PC-3 (cell line): ENCODE data around the gene MRGPRX2. TPM values are rescaled to one million over a fixed set of nuclear protein-coding genes. Genes with fewer than 3 reads are reported as not detected.
A peak's percentile ranks its signal among the peaks of the same experiment; 100 is the strongest.

Source experiments
- ATAC-seq: fragments of 200-7000 bp; cut with Tn5 transposase; 2 replicates; pipeline ENCODE4 v1.9.1; 2020; ENCODE audit warnings: mild to moderate bottlenecking, moderate library complexity
- BruUV-seq: library from RNA; stranded (reverse); fragments of 400-500 nt; replicated peaks from 2 replicates; lab custom pipeline; 2021; lab: Mats Ljungman, UMichigan
- CTCF ChIA-PET: fragments of 300-600 bp; sonication (Branson Sonifier 250); formaldehyde crosslinking; loops from one replicate; lab custom pipeline; 2022; ENCODE audit warnings: antibody characterized with exemption; lab: Charles Lee
- POLR2A ChIA-PET: fragments of 300-600 bp; sonication (Branson Sonifier 250); formaldehyde crosslinking; loops from one replicate; lab custom pipeline; 2022; ENCODE audit warnings: antibody characterized with exemption; ENCODE audit not compliant: unreplicated experiment; lab: Charles Lee
- DNase-seq: peaks from one replicate; pipeline ENCODE4 v3.0.0-alpha.2; 2015
- H2AFZ ChIP-seq: fragments of 300-600 bp; sonication (generic); 2 replicates; pipeline ENCODE4 v1.6.0; 2016; ENCODE audit warnings: antibody characterized with exemption, low read length
- H3F3A ChIP-seq: fragments of 300-600 bp; sonication (generic); one replicate; pipeline ENCODE4 v1.6.0; 2017; ENCODE audit warnings: antibody characterized with exemption, low read length, control low read depth, mild to moderate bottlenecking; ENCODE audit not compliant: unreplicated experiment
- H3K27ac ChIP-seq: fragments of 300-600 bp; sonication (generic); 2 replicates; pipeline ENCODE4 v1.5.1; 2016; ENCODE audit warnings: mild to moderate bottlenecking, low read length
- H3K27me3 ChIP-seq: fragments of 300-600 bp; sonication (generic); 2 replicates; pipeline ENCODE4 v1.6.1; 2016; ENCODE audit warnings: low read length, mixed read lengths
- H3K36me3 ChIP-seq: fragments of 300-600 bp; sonication (generic); 2 replicates; pipeline ENCODE4 v1.6.1; 2016; ENCODE audit warnings: low read depth, mixed run types, low read length, mixed read lengths
- H3K4me1 ChIP-seq: fragments of 300-600 bp; sonication (generic); 2 replicates; pipeline ENCODE4 v1.5.1; 2016; ENCODE audit warnings: low read length; ENCODE audit not compliant: insufficient read depth
- H3K4me2 ChIP-seq: fragments of 300-600 bp; sonication (generic); 2 replicates; pipeline ENCODE4 v1.6.0; 2016; ENCODE audit warnings: low read length
- H3K4me3 ChIP-seq: fragments of 300-600 bp; sonication (generic); 2 replicates; pipeline ENCODE4 v1.5.1; 2016; ENCODE audit warnings: mild to moderate bottlenecking, low read length, mixed read lengths
- H3K79me2 ChIP-seq: fragments of 300-600 bp; sonication (generic); 2 replicates; pipeline ENCODE4 v1.6.1; 2017; ENCODE audit warnings: low read length, mixed read lengths
- H3K9ac ChIP-seq: fragments of 300-600 bp; sonication (generic); 2 replicates; pipeline ENCODE4 v1.6.0; 2016; ENCODE audit warnings: mild to moderate bottlenecking, low read length
- H3K9me2 ChIP-seq: fragments of 300-600 bp; sonication (generic); replicated peaks from 2 replicates; pipeline ENCODE4 v1.6.1; 2016; ENCODE audit warnings: mixed run types, low read length, mixed read lengths
- H3K9me3 ChIP-seq: fragments of 300-600 bp; sonication (generic); 2 replicates; pipeline ENCODE4 v1.6.1; 2016; ENCODE audit warnings: low read length, mixed read lengths
- H4K20me1 ChIP-seq: fragments of 300-600 bp; sonication (generic); 2 replicates; pipeline ENCODE4 v1.6.1; 2016; ENCODE audit warnings: low read length, mixed read lengths
- CTCF ChIP-seq: fragments of 300-600 bp; sonication (generic); conservative IDR thresholded peaks from 2 replicates; pipeline ENCODE4 v1.5.1; 2017; ENCODE audit warnings: antibody characterized with exemption, low read depth, mild to moderate bottlenecking, low read length
- EZH2 ChIP-seq: fragments of 300-600 bp; sonication (generic); IDR thresholded peaks from one replicate; pipeline ENCODE4 v1.6.1; 2017; ENCODE audit warnings: antibody characterized with exemption, mild to moderate bottlenecking, low read length; ENCODE audit not compliant: unreplicated experiment
- EZH2phosphoT487 ChIP-seq: fragments of 300-600 bp; sonication (generic); IDR thresholded peaks from 2 replicates; pipeline ENCODE4 v1.6.1; 2018; ENCODE audit warnings: mild to moderate bottlenecking, antibody characterized with exemption, low read length, borderline replicate concordance
- intact Hi-C: fragments of 100-400 bp; cut with micrococcal nuclease; formaldehyde crosslinking; loops from 2 replicates; pipeline ENCODE4 v1.9.0; 2023
- total RNA-seq: library from RNA; depleted of rRNA; stranded (reverse); fragments of >200 nt; gene quantifications from 2 replicates; pipeline ENCODE4 v1.2.3, GENCODE V29; 2014

Gene MRGPRX2
- total RNA-seq, 1 experiment from 2014 or later: not detected

GRCh38 chr11:19039409-19039808 is 21.1 kb downstream of the MRGPRX2 start:
- Histone ChIP-seq H2AFZ (no peak overlapping the region), H3K4me1 (no peaks in the 10 kb centered on the region), H3K4me3 (no peak overlapping the region), H3K36me3 (no peaks in the 10 kb centered on the region), H3K27me3 (peaks cover 11% of the 10 kb centered on the region; the same call in 1 of the 2 replicates), H3K4me2 (no peak overlapping the region), H3K79me2 (no peaks in the 10 kb centered on the region), H3K9ac (no peak overlapping the region), H3K9me3 (no peaks in the 10 kb centered on the region), H3K9me2 (no peaks in the 10 kb centered on the region), H4K20me1 (no peaks in the 10 kb centered on the region), H3F3A (no peaks in the 10 kb centered on the region), H3K27ac (no peak overlapping the region)
- no peak for DNase-seq
- CTCF ChIA-PET: no interaction called here
- BruUV-seq: no TSS peak
- TF ChIP-seq EZH2 (no peak), CTCF (no peak), EZH2phosphoT487 (no peak)
- POLR2A ChIA-PET: interaction anchor here (0.7 kb wide), 1 partner anchor 223 kb away, joined by 4 read pairs; no protein-coding TSS in a partner anchor
- intact Hi-C loops: no loop called here
- ATAC-seq: no peak

DNA sequence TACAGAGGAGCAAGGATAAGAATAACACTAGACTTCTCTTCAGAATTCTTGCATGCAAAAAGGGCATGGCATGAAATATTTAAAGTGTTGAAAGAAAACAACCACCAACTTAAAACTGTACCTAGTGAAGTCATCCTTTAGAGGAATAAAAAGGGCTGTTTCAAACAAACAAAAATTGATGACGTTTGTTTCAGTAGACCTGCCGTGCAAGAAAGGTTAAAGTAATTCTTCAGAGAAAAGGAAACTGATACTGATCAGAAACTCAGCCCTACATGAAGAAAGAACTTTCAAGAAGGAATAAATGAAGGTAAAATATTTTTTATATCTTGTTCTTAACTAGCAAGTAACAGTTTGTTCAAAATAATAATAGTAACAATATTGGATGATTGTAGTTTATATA is 27.5 kb downstream of the MRGPRX2 start:
- no peaks in the 10 kb centered on the region for H3K36me3 ChIP-seq
- POLR2A ChIA-PET: no interaction called here
- BruUV-seq: no TSS peak
- H3K4me1 ChIP-seq: peaks cover 7% of the 10 kb centered on the region
- no peaks in the 10 kb centered on the region for H3F3A ChIP-seq
- no peak overlapping the region for H3K27ac ChIP-seq
- no peak overlapping the region for H3K4me2 ChIP-seq
- no peak overlapping the region for H2AFZ ChIP-seq
- no peaks in the 10 kb centered on the region for H4K20me1 ChIP-seq
- no peaks in the 10 kb centered on the region for H3K79me2 ChIP-seq
- H3K27me3 ChIP-seq: 0 out of 2 replicates have a peak, but pooled peaks cover 6% of the 10 kb centered on the region
- intact Hi-C loops: no loop called here
- CTCF ChIA-PET: no interaction called here
- no peak overlapping the region for H3K9ac ChIP-seq
- no peaks in the 10 kb centered on the region for H3K9me2 ChIP-seq
- no peaks in the 10 kb centered on the region for H3K9me3 ChIP-seq
- TF ChIP-seq EZH2phosphoT487 (no peak), EZH2 (no peak), CTCF (no peak)
- no peak overlapping the region for H3K4me3 ChIP-seq
- DNase-seq (no peak), ATAC-seq (no peak)

DNA sequence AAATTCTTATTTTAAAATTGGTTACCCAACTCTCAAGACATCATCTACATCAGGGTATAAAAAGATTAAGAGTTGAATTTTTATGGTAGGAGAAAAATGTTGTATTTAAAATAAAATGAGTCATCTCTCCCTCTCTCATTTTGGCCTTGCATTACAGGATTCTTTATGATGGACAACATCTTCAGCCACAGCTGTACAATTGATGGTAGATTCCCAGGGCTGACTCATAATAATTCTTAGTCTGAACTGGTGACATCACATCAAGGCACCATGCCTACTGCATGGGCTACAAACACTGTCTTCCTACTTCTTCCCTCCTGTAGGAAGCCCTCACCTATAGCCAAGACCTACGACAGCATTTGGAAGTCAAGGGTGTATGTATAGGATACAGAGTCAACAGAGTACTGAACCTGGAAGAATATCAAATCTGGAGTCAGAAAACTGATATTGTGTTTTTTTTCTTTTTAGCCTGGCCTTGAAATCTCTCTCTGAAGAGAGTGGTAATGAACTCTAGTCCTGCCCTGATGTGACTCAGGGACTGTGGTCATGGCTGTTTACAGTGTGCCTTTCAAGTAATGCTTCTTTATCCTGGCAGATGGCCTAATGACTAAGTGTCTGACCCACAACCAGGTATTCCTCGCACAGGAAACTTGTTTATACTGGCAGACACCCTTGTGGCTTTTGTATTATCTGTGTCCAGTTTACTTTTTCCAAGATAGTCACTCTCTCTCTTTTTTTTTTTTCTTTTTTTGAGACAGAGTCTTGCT is 32.5 kb downstream of the MRGPRX2 start:
- Histone ChIP-seq H3F3A (peaks cover 5% of the 10 kb centered on the region), H3K4me2 (peak overlapping the region; percentile 71), H3K9ac (peak overlapping the region; percentile 55), H3K36me3 (no peaks in the 10 kb centered on the region), H3K27ac (peak overlapping the region; percentile 98), H3K27me3 (no peaks in the 10 kb centered on the region), H3K9me2 (no peaks in the 10 kb centered on the region), H3K79me2 (no peaks in the 10 kb centered on the region), H3K4me1 (peaks cover 19% of the 10 kb centered on the region), H3K9me3 (no peaks in the 10 kb centered on the region), H4K20me1 (no peaks in the 10 kb centered on the region), H3K4me3 (no peak overlapping the region), H2AFZ (no peak overlapping the region)
- BruUV-seq: no TSS peak
- intact Hi-C loops: no loop called here
- DNase-seq (peak; percentile 98), ATAC-seq (peak; percentile 98)
- CTCF ChIA-PET: no interaction called here
- TF ChIP-seq EZH2 (no peak), EZH2phosphoT487 (no peak), CTCF (no peak)
- POLR2A ChIA-PET: no interaction called here
